Measurements from ENCODE around the gene MNX1. TPM values are rescaled to one million over a fixed set of nuclear protein-coding genes. Genes with fewer than 3 reads are reported as not detected.
A peak's percentile ranks its signal among the peaks of the same experiment; 100 is the strongest.

The MNX1 gene
- total RNA-seq, 1 experiment from 2014 or later: 0.28 TPM

GRCh38 chr7:157000741-157001653 lies 9.5 kb downstream of the MNX1 start:
- peak overlapping the region; percentile 76 for H3K4me2 ChIP-seq
- H3F3A ChIP-seq (ENCODE audit: insufficient read depth, low read depth): peaks cover 13% of the 10 kb centered on the region; the same call in 1 of the 2 replicates
- no peaks in the 10 kb centered on the region for H3K9me3 ChIP-seq (ENCODE audit: insufficient read depth, low read depth)
- TF ChIP-seq EZH2 (IDR thresholded peaks at IDR 0.05; ENCODE audit: low read depth) (no peak), CTCF (conservative IDR thresholded peaks at IDR 0.05) (no peak)
- H2AFZ ChIP-seq: peak overlapping the region; percentile 71
- no peaks in the 10 kb centered on the region for H3K9me2 ChIP-seq (ENCODE audit: insufficient read depth)
- intact Hi-C loops (cut with micrococcal nuclease; ENCODE audit: unreplicated experiment): no loop called here
- H3K79me2 ChIP-seq (ENCODE audit: low read depth): no peaks in the 10 kb centered on the region
- CTCF ChIA-PET: no interaction called here
- peaks cover 9% of the 10 kb centered on the region for H3K4me1 ChIP-seq (replicated peaks; ENCODE audit: insufficient read depth)
- no peaks in the 10 kb centered on the region for H3K27me3 ChIP-seq (ENCODE audit: insufficient read depth, low read depth)
- H3K27ac ChIP-seq: no peak overlapping the region
- no TSS peak for BruUV-seq (replicated peaks)
- no peak for DNase-seq
- no peaks in the 10 kb centered on the region for H3K36me3 ChIP-seq (ENCODE audit: low read depth)
- H3K4me3 ChIP-seq: peak overlapping the region; percentile 57; the same call in 1 of the 2 replicates
- H4K20me1 ChIP-seq (ENCODE audit: insufficient read depth): no peaks in the 10 kb centered on the region
- POLR2A ChIA-PET (ENCODE audit: unreplicated experiment): no interaction called here

- ChIA-PET CTCF (interaction anchor here (0.6 kb wide), 1 partner anchor 1864 kb away, joined by 5 read pairs; no protein-coding TSS in a partner anchor), POLR2A (ENCODE audit: unreplicated experiment) (no interaction called here)
- Histone ChIP-seq H4K20me1 (ENCODE audit: insufficient read depth) (no peaks in the 10 kb centered on the region), H3K27ac (no peak overlapping the region), H3K27me3 (ENCODE audit: insufficient read depth, low read depth) (no peaks in the 10 kb centered on the region), H3K79me2 (ENCODE audit: low read depth) (no peaks in the 10 kb centered on the region), H3K9me3 (ENCODE audit: insufficient read depth, low read depth) (no peaks in the 10 kb centered on the region), H3K4me2 (peak overlapping the region; percentile 76), H3K9me2 (ENCODE audit: insufficient read depth) (no peaks in the 10 kb centered on the region), H2AFZ (peak overlapping the region; percentile 80), H3K4me1 (replicated peaks; ENCODE audit: insufficient read depth) (peaks cover 9% of the 10 kb centered on the region), H3K4me3 (peak overlapping the region; percentile 57), H3K36me3 (ENCODE audit: low read depth) (no peaks in the 10 kb centered on the region), H3F3A (ENCODE audit: insufficient read depth, low read depth) (peaks cover 13% of the 10 kb centered on the region; the same call in 1 of the 2 replicates)
- DNase-seq: no peak
- BruUV-seq (replicated peaks): no TSS peak
- TF ChIP-seq CTCF (conservative IDR thresholded peaks at IDR 0.05) (no peak), EZH2 (IDR thresholded peaks at IDR 0.05; ENCODE audit: low read depth) (no peak)
- intact Hi-C loops (cut with micrococcal nuclease; ENCODE audit: unreplicated experiment): no loop called here
Observed at GRCh38 chr7:156999958-157000726, 10.3 kb downstream of the MNX1 start.
